Esophagus squamous epithelium (tissue), 5 donors: ENCODE measurements around the gene PGLYRP2. TPM values are rescaled to one million over a fixed set of nuclear protein-coding genes. Genes with fewer than 3 reads are reported as not detected.
A peak's percentile ranks its signal among the peaks of the same experiment; 100 is the strongest.

Experiments used
- DNase-seq: peaks from one replicate; lab custom pipeline; 2025; lab: John Stamatoyannopoulos, UW
- H3K27ac ChIP-seq, 4 donors: fragments of 200-600 bp; sonication (generic); one replicate each; pipeline ENCODE4 v1.5.1; 2016 to 2019; ENCODE audit warnings: mild to moderate bottlenecking in 1 of 4
- H3K27me3 ChIP-seq, 4 donors: fragments of 200-600 bp; sonication (generic); 1 replicate in 3 of 4; 2 replicates in 1 of 4; pipeline versions ENCODE4 v1.5.1 to v1.6.0; 2017 to 2021; ENCODE audit warnings: antibody characterized with exemption in 1 of 4
- H3K36me3 ChIP-seq, 3 donors: fragments of 200-600 bp; sonication (generic); one replicate each; pipeline ENCODE4 v1.5.1; 2016 to 2019
- H3K4me1 ChIP-seq, 3 donors: fragments of 200-600 bp; sonication (generic); one replicate each; pipeline ENCODE4 v1.5.1; 2017 to 2019
- H3K4me3 ChIP-seq, 4 donors: fragments of 200-600 bp; sonication (generic); 1 replicate in 3 of 4; 2 replicates in 1 of 4; pipeline ENCODE4 v1.5.1; 2016 to 2019; ENCODE audit warnings: mild to moderate bottlenecking in 2 of 4, moderate library complexity in 1 of 4
- H3K9me3 ChIP-seq, 3 donors: fragments of 200-600 bp; sonication (generic); one replicate each; pipeline ENCODE4 v1.5.1; 2016 to 2019
- CTCF ChIP-seq, 6 experiments: fragments of 450-650 bp in 4 of 6; fragments of 200-600 bp in 2 of 6; sonication (generic) in 2 of 6; IDR thresholded peaks; one replicate each; pipeline ENCODE4 v1.5.1; 2016 to 2019; ENCODE audit warnings: antibody characterized with exemption in 6 of 6, mild to moderate bottlenecking in 4 of 6, moderate library complexity in 4 of 6
- POLR2A ChIP-seq, 4 donors: fragments of 450-650 bp; IDR thresholded peaks; one replicate each; pipeline ENCODE4 v1.6.1; 2017; ENCODE audit warnings: antibody characterized with exemption in 4 of 4, mild to moderate bottlenecking in 4 of 4, moderate library complexity in 3 of 4
- WGBS, 2 donors: methylation state at CpG; one replicate each; pipeline ENCODE4 v1.1.5; 2018; 5-methylcytosine and 5-hydroxymethylcytosine counted together
- intact Hi-C: fragments of 100-400 bp; cut with DNase I; formaldehyde crosslinking; loops from one replicate; pipeline ENCODE4 v1.15.0; 2022
- total RNA-seq, 4 donors: library from RNA; depleted of rRNA; stranded (reverse); fragments of >200 nt; gene quantifications; one replicate each; pipeline ENCODE4 v1.1.0, GENCODE V29; 2016
- donor health status: DM: yes; HTN: yes; CAD: no.

PGLYRP2 gene
- total RNA-seq, 4 donors from 2014 or later: not detected

DNA sequence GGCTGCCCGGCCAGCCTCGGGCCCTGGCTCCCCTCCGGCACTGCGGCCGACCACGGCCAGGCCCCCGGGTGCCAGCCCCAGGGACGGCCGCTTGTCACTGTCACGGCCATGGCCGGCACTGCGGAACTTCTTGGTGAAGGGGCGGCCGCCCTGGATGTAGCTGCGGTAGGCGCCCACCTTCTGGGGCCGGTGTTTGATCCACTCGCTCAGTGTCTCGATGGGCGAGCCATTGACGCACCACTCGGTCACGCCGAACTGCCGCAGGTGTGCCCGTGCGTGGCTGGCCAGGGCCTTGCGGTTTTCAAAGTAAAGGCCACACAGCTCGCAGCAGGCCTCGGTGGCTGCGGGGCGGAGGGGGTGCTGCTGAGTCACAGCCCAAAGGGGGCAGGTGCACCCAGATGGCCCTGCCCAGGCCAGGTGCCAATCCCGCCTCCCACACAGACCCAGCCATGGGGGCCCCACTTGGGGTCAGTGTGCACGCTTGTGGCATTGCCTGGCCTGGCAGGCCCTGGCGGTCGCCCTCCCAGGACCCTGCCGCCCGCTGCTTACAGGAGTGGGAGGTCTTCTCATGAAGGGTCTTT, 54.5 kb downstream of the PGLYRP2 start:
- DNase-seq: no peak
- H3K9me3 ChIP-seq: no peaks in the 10 kb centered on the region
- intact Hi-C loops: no loop called here
- no peaks in the 10 kb centered on the region for H3K27me3 ChIP-seq
- no peak overlapping the region for H3K4me3 ChIP-seq
- no CpG with 5 or more reads among the region's 38 CpGs for WGBS, 2 donors
- peaks cover 0 to 44% (median 14%) of the 10 kb centered on the region in 3 donors for H3K4me1 ChIP-seq
- H3K36me3 ChIP-seq: peaks cover 43 to 88% (median 59%) of the 10 kb centered on the region in 3 donors
- TF ChIP-seq CTCF (IDR thresholded peaks at IDR 0.05): no peak
- TF ChIP-seq POLR2A (IDR thresholded peaks at IDR 0.05): no peak
- no peak overlapping the region for H3K27ac ChIP-seq

DNA sequence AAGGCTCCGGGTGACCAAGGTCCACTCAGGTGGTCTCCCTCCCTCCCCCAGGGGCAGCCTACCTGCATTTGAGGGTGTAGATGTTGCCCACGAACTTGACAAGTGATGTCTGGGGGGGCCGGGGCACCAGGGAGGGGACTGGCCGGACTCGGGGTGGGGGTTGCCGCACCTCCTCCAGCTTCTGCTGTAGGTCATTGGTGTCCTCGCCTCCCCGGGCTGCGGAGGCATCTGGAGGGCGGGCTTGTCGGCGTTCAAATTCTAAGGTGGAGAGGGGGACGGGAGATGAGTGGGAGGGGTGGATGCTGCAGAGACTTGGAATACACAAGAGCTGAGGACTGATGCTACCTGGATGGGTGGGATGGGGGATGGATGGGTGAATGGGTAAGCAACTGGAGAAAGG, 55.2 kb downstream of the PGLYRP2 start:
- Histone ChIP-seq H3K4me3 (no peak overlapping the region), H3K27ac (no peak overlapping the region), H3K4me1 (peaks cover 5 to 43% (median 15%) of the 10 kb centered on the region in 3 donors), H3K36me3 (peaks cover 43 to 81% (median 58%) of the 10 kb centered on the region in 3 donors), H3K27me3 (no peaks in the 10 kb centered on the region), H3K9me3 (no peaks in the 10 kb centered on the region)
- DNase-seq: no peak
- intact Hi-C loops: no loop called here
- WGBS, 2 donors: 83% methylated on average over 1 to 2 of the region's 13 CpGs
- TF ChIP-seq POLR2A (IDR thresholded peaks at IDR 0.05) (no peak), CTCF (IDR thresholded peaks at IDR 0.05) (no peak)

DNA sequence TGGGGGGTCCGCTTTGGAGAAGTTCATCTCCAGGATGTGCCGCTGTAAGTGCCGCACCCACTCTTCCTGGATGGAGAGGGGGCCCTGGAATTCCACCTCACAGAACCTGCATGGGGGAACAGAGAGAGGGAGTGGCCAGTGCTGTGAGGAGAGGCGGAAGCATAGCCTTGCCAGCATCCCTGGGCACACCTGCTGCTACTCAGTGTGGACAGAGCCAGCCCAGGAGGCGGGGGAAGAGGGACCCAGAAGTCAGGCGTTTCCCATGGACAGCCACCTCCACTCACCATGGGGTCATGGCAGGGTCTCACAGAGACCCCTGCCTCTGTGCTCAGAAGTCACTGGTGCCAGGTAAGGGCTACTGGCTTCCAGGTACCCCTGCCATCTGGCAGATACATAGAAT, 56.2 kb downstream of the PGLYRP2 start:
- H3K4me3 ChIP-seq: no peak overlapping the region
- H3K36me3 ChIP-seq: peaks cover 43 to 71% (median 51%) of the 10 kb centered on the region in 3 donors
- DNase-seq: no peak
- TF ChIP-seq POLR2A (IDR thresholded peaks at IDR 0.05) (no peak), CTCF (IDR thresholded peaks at IDR 0.05) (no peak)
- H3K4me1 ChIP-seq: peaks cover 5 to 34% (median 15%) of the 10 kb centered on the region in 3 donors
- 100% methylated on average over 3 to 4 of the region's 6 CpGs for WGBS, 2 donors
- no peaks in the 10 kb centered on the region for H3K27me3 ChIP-seq
- no peak overlapping the region for H3K27ac ChIP-seq
- no peaks in the 10 kb centered on the region for H3K9me3 ChIP-seq
- intact Hi-C loops: no loop called here

- intact Hi-C loops: no loop called here
- TF ChIP-seq POLR2A (IDR thresholded peaks at IDR 0.05) (no peak), CTCF (IDR thresholded peaks at IDR 0.05) (no peak)
- H3K4me3 ChIP-seq: no peak overlapping the region
- H3K27me3 ChIP-seq: no peaks in the 10 kb centered on the region
- no peaks in the 10 kb centered on the region for H3K9me3 ChIP-seq
- H3K27ac ChIP-seq: peak overlapping the region in 3 of 4 donors; percentile 45 to 77 (median 70)
- peaks cover 10 to 41% (median 18%) of the 10 kb centered on the region in 3 donors for H3K4me1 ChIP-seq
- H3K36me3 ChIP-seq: peaks cover 43 to 65% (median 45%) of the 10 kb centered on the region in 3 donors
- 81 to 90% methylated on average over 5 to 14 of the region's 22 CpGs for WGBS, 2 donors
- no peak for DNase-seq
These were observed 56.8 kb downstream of the PGLYRP2 start for GRCh38 chr19:15422296-15423075.

DNA sequence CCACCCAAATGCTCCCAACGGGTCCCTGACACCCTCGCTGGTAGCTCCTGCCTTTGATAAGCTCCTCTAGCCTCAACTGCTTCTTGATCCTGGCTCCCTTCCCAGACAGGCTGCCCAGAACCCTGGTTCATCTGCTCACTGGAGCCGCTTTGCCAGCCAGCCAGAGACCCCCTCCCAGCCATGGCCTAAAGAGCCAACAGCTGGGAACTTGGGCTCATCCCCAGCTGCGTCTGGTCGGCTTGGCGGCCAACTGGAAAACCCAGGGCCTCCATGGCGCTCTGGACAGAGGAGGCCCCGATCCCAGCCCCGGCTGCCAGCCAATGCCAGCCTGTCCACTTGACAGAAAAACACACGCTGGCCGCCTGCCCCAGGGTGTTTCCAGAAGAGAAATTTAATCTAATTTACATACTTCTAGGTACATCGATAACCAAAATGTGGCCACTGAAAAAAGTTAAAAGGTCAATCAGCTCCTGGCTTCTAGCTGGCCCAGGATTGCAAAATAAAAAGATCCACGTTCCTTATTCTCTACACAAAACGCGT, 57.5 kb downstream of the PGLYRP2 start:
- DNase-seq: no peak
- H3K27me3 ChIP-seq: no peaks in the 10 kb centered on the region
- TF ChIP-seq CTCF (IDR thresholded peaks at IDR 0.05) (no peak), POLR2A (IDR thresholded peaks at IDR 0.05) (no peak)
- H3K36me3 ChIP-seq: peaks cover 38 to 58% (median 39%) of the 10 kb centered on the region in 3 donors
- no peak overlapping the region for H3K4me3 ChIP-seq
- H3K9me3 ChIP-seq: no peaks in the 10 kb centered on the region
- WGBS, 2 donors: 61 to 70% methylated on average over 8 to 14 of the region's 15 CpGs
- intact Hi-C loops: no loop called here
- peak overlapping the region in 3 of 4 donors; percentile 45 to 77 (median 70) for H3K27ac ChIP-seq
- H3K4me1 ChIP-seq: peaks cover 17 to 47% (median 25%) of the 10 kb centered on the region in 3 donors
